GM10248 (cell line): Measurements from ENCODE around the gene MEDAG.

Source experiments
- CTCF ChIA-PET: fragments of 300-600 bp; sonication (Branson Sonifier 250); formaldehyde crosslinking; extraction: SDS; loops from one replicate; lab custom pipeline; 2021; ENCODE audit warnings: antibody characterized with exemption; lab: Yijun Ruan, JAX
- POLR2A ChIA-PET: fragments of 350-650 bp; sonication (Branson Sonifier 250); formaldehyde crosslinking; extraction: SDS; loops from one replicate; lab custom pipeline; 2020; ENCODE audit warnings: antibody characterized with exemption; lab: Yijun Ruan, JAX
- DNase-seq: peaks from one replicate; pipeline ENCODE4 v3.0.0; 2012; ENCODE audit errors: extremely low spot score
- CTCF ChIP-seq: IDR thresholded peaks from 2 replicates; pipeline ENCODE4 v1.5.1; 2012; ENCODE audit warnings: mild to moderate bottlenecking, low read depth; ENCODE audit errors: extremely low read depth, missing control alignments, control extremely low read depth

Gene MEDAG

GRCh38 chr13:30862707-30863106, 43.4 kb upstream of the MEDAG start:
- CTCF ChIA-PET: interaction anchor here (3.4 kb wide), 1 partner anchor 15 kb away, joined by 30 read pairs; no protein-coding TSS in a partner anchor
- no peak for TF ChIP-seq CTCF
- no peak for DNase-seq
- POLR2A ChIA-PET: no interaction called here

GRCh38 chr13:30863231-30863630, 42.8 kb upstream of the MEDAG start:
- ChIA-PET CTCF (interaction anchor here (0.9 to 3.4 kb wide), 3 partner anchors 9 to 23 kb away, joined by 3 to 30 read pairs (median 4); no protein-coding TSS in a partner anchor), POLR2A (no interaction called here)
- DNase-seq: no peak
- no peak for TF ChIP-seq CTCF

GRCh38 chr13:30863796-30864195, 42.3 kb upstream of the MEDAG start:
- TF ChIP-seq CTCF: no peak
- CTCF ChIA-PET: interaction anchor here (0.9 to 3.4 kb wide), 3 partner anchors 9 to 22 kb away, joined by 3 to 30 read pairs (median 4); no protein-coding TSS in a partner anchor
- POLR2A ChIA-PET: no interaction called here
- DNase-seq: no peak

GRCh38 chr13:30864433-30865122, 41.5 kb upstream of the MEDAG start:
- DNase-seq: no peak
- CTCF ChIA-PET: interaction anchor here (0.6 to 3.5 kb wide), 17 partner anchors 9 to 732 kb away, joined by 3 to 47 read pairs (median 6); no protein-coding TSS in a partner anchor
- POLR2A ChIA-PET: no interaction called here
- no peak for TF ChIP-seq CTCF

GRCh38 chr13:30865123-30866049, 40.7 kb upstream of the MEDAG start:
- peak; percentile 78 for DNase-seq
- POLR2A ChIA-PET: no interaction called here
- peak; percentile 93 for TF ChIP-seq CTCF
- CTCF ChIA-PET: interaction anchor here (0.6 to 3.5 kb wide), 30 partner anchors 9 to 1109 kb away, joined by 3 to 47 read pairs (median 5); partner anchors contain the start of gene TEX26

- DNase-seq: no peak
- no peak for TF ChIP-seq CTCF
- POLR2A ChIA-PET: no interaction called here
- CTCF ChIA-PET: interaction anchor here (0.9 to 3.5 kb wide), 12 partner anchors 11 to 735 kb away, joined by 3 to 47 read pairs (median 6); partner anchors contain the start of gene TEX26
Measured at GRCh38 chr13:30866677-30867076, 39.4 kb upstream of the MEDAG start.
